Measurements from ENCODE around the gene HMGCS1.
"Not testable (repeated sequence)": the region's sequence is repeated elsewhere in the genome, so short reads cannot be mapped to it uniquely, and the experiment has no call there.

Gene HMGCS1

DNA sequence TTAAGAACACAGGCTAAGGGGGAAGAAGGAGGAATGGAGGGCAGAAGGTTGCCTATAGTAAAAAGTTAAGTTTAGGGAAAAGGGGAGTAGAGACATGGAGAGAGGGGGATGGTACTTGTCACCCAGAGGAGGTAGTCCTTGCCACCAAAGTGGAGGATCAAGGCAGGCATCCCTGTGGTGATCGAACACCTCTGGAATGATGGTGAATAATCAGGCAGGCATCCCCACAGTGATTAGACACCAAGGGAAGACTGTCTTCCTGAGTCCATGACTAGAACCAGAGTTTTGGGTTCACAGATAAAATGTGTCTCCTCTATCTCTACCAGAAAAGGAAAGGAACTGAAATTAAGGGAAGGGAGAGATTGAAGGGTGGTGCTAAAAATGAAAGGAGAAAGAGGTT, 19.2 kb upstream of the HMGCS1 start:
- no peak for DNase-seq (ENCODE audit: low read depth)
- TF ChIP-seq, protein P1, sequence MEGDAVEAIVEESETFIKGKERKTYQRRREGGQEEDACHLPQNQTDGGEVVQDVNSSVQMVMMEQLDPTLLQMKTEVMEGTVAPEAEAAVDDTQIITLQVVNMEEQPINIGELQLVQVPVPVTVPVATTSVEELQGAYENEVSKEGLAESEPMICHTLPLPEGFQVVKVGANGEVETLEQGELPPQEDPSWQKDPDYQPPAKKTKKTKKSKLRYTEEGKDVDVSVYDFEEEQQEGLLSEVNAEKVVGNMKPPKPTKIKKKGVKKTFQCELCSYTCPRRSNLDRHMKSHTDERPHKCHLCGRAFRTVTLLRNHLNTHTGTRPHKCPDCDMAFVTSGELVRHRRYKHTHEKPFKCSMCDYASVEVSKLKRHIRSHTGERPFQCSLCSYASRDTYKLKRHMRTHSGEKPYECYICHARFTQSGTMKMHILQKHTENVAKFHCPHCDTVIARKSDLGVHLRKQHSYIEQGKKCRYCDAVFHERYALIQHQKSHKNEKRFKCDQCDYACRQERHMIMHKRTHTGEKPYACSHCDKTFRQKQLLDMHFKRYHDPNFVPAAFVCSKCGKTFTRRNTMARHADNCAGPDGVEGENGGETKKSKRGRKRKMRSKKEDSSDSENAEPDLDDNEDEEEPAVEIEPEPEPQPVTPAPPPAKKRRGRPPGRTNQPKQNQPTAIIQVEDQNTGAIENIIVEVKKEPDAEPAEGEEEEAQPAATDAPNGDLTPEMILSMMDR (IDR thresholded peaks at IDR 0.05; ENCODE audit: control insufficient read depth, extremely low read depth, insufficient read depth), result no peak
- no peak overlapping the region for H3K4me3 ChIP-seq (ENCODE audit: low read depth, low read length)

DNA sequence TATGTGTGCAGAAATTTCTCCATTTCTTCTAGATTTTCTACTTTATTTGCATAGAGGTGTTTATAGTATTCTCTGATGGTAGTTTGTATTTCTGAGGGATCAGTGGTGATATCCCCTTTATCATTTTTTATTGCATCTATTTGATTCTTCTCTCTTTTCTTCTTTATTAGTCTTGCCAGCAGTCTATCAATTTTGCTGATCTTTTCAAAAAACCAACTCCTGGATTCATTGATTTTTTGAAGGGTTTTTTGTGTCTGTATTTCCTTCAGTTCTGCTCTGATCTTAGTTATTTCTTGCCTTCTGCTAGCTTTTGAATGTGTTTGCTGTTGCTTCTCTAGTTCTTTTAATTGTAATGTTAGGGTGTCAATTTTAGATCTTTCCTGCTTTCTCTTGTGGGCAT, 12.4 kb upstream of the HMGCS1 start:
- H3K4me3 ChIP-seq (ENCODE audit: low read depth, low read length); DNase-seq (ENCODE audit: low read depth): not testable (repeated sequence)

DNA sequence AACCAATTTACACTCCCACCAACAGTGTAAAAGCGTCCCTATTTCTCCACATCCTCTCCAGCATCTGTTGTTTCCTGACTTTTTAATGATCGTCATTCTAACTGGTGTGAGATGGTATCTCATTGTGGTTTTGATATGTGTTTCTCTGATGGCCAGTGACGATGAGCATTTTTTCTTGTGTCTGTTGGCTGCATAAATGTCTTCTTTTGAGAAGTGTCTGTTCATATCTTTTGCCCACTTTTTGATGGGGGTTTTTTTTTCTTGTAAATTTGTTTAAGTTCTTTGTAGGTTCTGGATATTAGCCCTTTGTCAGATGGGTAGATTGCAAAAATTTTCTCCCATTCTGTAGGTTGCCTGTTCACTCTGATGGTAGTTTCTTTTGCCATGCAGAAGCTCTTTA, 10.3 kb upstream of the HMGCS1 start:
- not testable (repeated sequence) for H3K4me3 ChIP-seq (ENCODE audit: low read depth, low read length); DNase-seq (ENCODE audit: low read depth)

DNA sequence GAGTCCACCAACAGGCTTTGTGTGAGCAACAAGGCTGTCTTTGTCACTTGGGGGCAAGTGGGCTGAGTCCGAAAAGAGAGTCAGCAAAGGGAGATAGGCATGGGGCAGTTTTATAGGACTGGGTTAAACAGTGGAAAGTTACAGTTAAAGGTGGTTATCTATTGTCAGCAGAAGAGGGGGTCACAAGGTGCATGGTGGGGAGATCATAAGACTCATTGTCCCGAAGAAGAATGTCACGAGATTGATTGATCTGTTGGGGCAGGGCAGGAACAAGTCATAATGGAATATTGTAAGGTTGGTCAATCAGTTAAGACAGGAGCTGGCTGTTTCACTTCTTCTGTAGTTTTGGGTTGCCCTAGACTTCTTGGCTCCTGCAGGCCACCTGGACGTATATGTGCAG, 7.6 kb upstream of the HMGCS1 start:
- DNase-seq (ENCODE audit: low read depth), result no peak
- TF ChIP-seq, protein P1 (IDR thresholded peaks at IDR 0.05; ENCODE audit: control insufficient read depth, extremely low read depth, insufficient read depth), result no peak
- no peak overlapping the region for H3K4me3 ChIP-seq (ENCODE audit: low read depth, low read length)

DNA sequence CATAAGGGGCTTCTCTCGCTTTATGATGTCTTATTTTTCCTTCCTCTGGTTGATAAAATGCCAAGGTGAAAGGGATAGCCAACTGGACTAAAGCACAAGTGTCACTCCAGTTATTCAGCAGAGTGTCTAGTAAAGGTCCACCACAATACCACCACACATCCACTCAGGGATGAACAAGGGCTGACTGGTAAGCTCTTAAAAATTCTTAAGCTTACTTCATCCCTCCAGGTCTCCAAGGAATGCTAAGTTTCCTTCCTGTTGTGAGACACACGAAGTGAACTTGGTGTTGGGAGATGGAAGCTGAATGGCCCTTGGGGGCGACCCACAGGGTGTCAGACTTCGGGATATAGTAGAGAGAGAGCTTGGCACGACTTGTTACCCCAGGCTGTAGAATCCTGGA, 3.2 kb upstream of the HMGCS1 start:
- no peak for DNase-seq (ENCODE audit: low read depth)
- TF ChIP-seq, protein P1 (IDR thresholded peaks at IDR 0.05; ENCODE audit: control insufficient read depth, extremely low read depth, insufficient read depth), result no peak
- H3K4me3 ChIP-seq (ENCODE audit: low read depth, low read length), result no peak overlapping the region

DNA sequence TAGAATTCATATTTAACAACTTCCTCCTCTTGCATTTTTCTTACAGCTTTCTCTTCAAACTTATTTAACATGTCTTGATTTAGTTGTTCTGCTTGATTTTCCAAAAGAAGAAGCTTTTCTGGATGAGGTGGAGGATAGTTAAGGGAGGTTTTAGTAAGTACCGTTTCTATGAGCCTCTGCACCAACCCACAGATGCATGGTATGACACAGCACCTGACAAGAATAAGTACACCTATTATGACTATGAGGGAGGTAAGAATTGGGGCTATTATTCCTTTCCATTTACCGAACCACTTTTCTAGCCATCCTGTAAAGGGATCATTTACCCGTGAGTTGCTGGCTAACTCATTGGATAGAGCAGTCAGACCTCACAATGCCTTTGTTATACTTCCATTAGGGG, 2.5 kb upstream of the HMGCS1 start:
- H3K4me3 ChIP-seq (ENCODE audit: low read depth, low read length), result no peak overlapping the region
- TF ChIP-seq, protein P1 (IDR thresholded peaks at IDR 0.05; ENCODE audit: control insufficient read depth, extremely low read depth, insufficient read depth), result no peak

GRCh38 chr5:43315263-43315662, 2.1 kb upstream of the HMGCS1 start:
- TF ChIP-seq, protein P1 (IDR thresholded peaks at IDR 0.05; ENCODE audit: control insufficient read depth, extremely low read depth, insufficient read depth), result no peak
- no peak for DNase-seq (ENCODE audit: low read depth)
- H3K4me3 ChIP-seq (ENCODE audit: low read depth, low read length), result no peak overlapping the region

More for the DNA sequence above, 2.5 kb upstream of the HMGCS1 start:
- DNase-seq (ENCODE audit: low read depth), result no peak

- H3K4me3 ChIP-seq (ENCODE audit: low read depth, low read length), result no peak overlapping the region
- no peak for DNase-seq (ENCODE audit: low read depth)
- TF ChIP-seq, protein P1 (IDR thresholded peaks at IDR 0.05; ENCODE audit: control insufficient read depth, extremely low read depth, insufficient read depth), result no peak
These were observed 1.5 kb upstream of the HMGCS1 start for GRCh38 chr5:43314724-43315123.

Data from LNCaP clone FGC (cell line).